Thyroid gland (tissue), 4 donors: ENCODE measurements around the gene TEX35. TPM values are rescaled to one million over a fixed set of nuclear protein-coding genes. Genes with fewer than 3 reads are reported as not detected.

Experiments
- DNase-seq, 2 donors: peaks; one replicate each; pipeline ENCODE4 v3.0.0-alpha.2; 2019
- H3K27ac ChIP-seq, 3 donors: fragments of 200-600 bp; sonication (generic); 1 replicate in 2 of 3; 2 replicates in 1 of 3; pipeline ENCODE4 v1.5.1; 2016 to 2019; ENCODE audit warnings: mild to moderate bottlenecking in 1 of 3, moderate library complexity in 1 of 3
- H3K27me3 ChIP-seq: fragments of 200-600 bp; sonication (generic); one replicate; pipeline ENCODE4 v1.5.1; 2019
- H3K36me3 ChIP-seq, 2 donors: fragments of 200-600 bp; sonication (generic); one replicate each; pipeline ENCODE4 v1.5.1; 2016 to 2019
- H3K4me1 ChIP-seq, 2 donors: fragments of 200-600 bp; sonication (generic); one replicate each; pipeline ENCODE4 v1.5.1; 2017 to 2019
- H3K4me3 ChIP-seq, 3 donors: fragments of 200-600 bp; sonication (generic); replicated peaks in 1 of 3; 1 replicate in 2 of 3; 2 replicates in 1 of 3; pipeline ENCODE4 v1.5.1; 2016; ENCODE audit warnings: mild to moderate bottlenecking in 1 of 3
- H3K9me3 ChIP-seq: fragments of 200-600 bp; sonication (generic); one replicate; pipeline ENCODE4 v1.5.1; 2017
- POLR2A ChIP-seq, 2 donors: fragments of 450-650 bp; IDR thresholded peaks; one replicate each; pipeline ENCODE4 v1.6.1; 2017; ENCODE audit warnings: antibody characterized with exemption in 2 of 2, mild to moderate bottlenecking in 2 of 2, moderate library complexity in 1 of 2
- WGBS, 2 donors: methylation state at CpG; one replicate each; pipeline ENCODE4 v1.1.5; 2017; 5-methylcytosine and 5-hydroxymethylcytosine counted together
- intact Hi-C: fragments of 100-400 bp; cut with DNase I; formaldehyde crosslinking; loops from one replicate; pipeline ENCODE4 v1.15.1; 2023
- total RNA-seq, 4 donors: library from RNA; depleted of rRNA; stranded (reverse); fragments of >200 nt; gene quantifications; one replicate each; pipeline ENCODE4 v1.2.3, GENCODE V29; 2016
- TF ChIP-seq, protein P1 (sequence below), 6 experiments: fragments of 200-600 bp in 3 of 6; fragments of 450-650 bp in 3 of 6; sonication (generic) in 3 of 6; IDR thresholded peaks; one replicate each; pipeline ENCODE4 v1.5.1; 2016 to 2019; ENCODE audit warnings: antibody characterized with exemption in 6 of 6, mild to moderate bottlenecking in 2 of 6, inconsistent platforms in 1 of 6, moderate library complexity in 1 of 6

TEX35 gene
- total RNA-seq, 4 donors from 2014 or later: not detected

DNA sequence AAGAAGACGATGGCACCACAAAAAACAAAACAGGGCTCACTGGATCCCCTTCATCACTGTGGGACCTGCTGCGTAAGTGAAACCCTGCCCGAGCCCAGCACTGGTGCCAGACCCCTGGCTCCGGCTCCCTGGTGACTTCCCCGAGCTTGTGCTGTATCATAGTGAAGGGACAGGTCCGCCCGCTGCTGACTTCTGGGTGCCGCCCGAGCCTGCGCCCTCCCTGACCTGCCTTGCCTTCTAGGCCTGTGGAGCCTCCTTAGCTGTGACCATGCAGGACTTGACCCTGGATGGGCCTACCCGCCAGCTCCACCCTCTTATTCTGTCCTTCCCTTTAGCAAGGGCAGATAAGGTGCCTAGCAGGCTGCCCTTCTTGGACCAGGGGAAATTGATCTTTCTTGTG is 7.9 kb downstream of the TEX35 start:
- 97 to 98% methylated on average over 10 to 11 of the region's 11 CpGs for WGBS, 2 donors
- H3K27me3 ChIP-seq: no peaks in the 10 kb centered on the region
- intact Hi-C loops: no loop called here
- DNase-seq: no peak
- H3K4me1 ChIP-seq: no peaks in the 10 kb centered on the region
- no peaks in the 10 kb centered on the region for H3K9me3 ChIP-seq
- H3K36me3 ChIP-seq: no peaks in the 10 kb centered on the region
- H3K27ac ChIP-seq: no peak overlapping the region
- TF ChIP-seq, protein P1, sequence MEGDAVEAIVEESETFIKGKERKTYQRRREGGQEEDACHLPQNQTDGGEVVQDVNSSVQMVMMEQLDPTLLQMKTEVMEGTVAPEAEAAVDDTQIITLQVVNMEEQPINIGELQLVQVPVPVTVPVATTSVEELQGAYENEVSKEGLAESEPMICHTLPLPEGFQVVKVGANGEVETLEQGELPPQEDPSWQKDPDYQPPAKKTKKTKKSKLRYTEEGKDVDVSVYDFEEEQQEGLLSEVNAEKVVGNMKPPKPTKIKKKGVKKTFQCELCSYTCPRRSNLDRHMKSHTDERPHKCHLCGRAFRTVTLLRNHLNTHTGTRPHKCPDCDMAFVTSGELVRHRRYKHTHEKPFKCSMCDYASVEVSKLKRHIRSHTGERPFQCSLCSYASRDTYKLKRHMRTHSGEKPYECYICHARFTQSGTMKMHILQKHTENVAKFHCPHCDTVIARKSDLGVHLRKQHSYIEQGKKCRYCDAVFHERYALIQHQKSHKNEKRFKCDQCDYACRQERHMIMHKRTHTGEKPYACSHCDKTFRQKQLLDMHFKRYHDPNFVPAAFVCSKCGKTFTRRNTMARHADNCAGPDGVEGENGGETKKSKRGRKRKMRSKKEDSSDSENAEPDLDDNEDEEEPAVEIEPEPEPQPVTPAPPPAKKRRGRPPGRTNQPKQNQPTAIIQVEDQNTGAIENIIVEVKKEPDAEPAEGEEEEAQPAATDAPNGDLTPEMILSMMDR (IDR thresholded peaks at IDR 0.05): no peak
- TF ChIP-seq POLR2A (IDR thresholded peaks at IDR 0.05): no peak
- no peak overlapping the region for H3K4me3 ChIP-seq

DNA sequence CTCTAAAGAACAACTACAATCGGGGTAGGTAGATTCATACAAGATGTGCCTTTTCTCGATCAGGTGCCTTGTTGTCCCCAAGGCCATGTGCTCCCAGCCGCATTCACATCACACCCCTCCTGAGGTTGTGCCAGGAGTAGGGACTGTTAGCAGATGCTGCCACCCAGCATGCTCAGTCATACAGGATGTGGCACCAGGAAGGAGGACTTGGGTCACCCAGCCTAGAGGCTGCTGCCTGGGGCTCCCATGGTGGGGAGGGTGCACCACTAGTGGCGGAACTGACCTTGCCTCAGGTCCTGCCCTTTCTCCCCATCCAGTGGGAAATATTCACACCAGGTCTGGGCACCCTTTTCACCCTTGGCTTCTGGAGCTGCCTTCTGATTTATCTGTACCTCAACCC is 8.3 kb downstream of the TEX35 start:
- 92% methylated on average over 4 of the region's 4 CpGs for WGBS, 2 donors
- no peak overlapping the region for H3K4me3 ChIP-seq
- DNase-seq: no peak
- no peaks in the 10 kb centered on the region for H3K27me3 ChIP-seq
- H3K9me3 ChIP-seq: no peaks in the 10 kb centered on the region
- no peak overlapping the region for H3K27ac ChIP-seq
- TF ChIP-seq POLR2A (IDR thresholded peaks at IDR 0.05): no peak
- TF ChIP-seq, protein P1 (IDR thresholded peaks at IDR 0.05): no peak
- intact Hi-C loops: no loop called here
- no peaks in the 10 kb centered on the region for H3K4me1 ChIP-seq
- H3K36me3 ChIP-seq: no peaks in the 10 kb centered on the region

DNA sequence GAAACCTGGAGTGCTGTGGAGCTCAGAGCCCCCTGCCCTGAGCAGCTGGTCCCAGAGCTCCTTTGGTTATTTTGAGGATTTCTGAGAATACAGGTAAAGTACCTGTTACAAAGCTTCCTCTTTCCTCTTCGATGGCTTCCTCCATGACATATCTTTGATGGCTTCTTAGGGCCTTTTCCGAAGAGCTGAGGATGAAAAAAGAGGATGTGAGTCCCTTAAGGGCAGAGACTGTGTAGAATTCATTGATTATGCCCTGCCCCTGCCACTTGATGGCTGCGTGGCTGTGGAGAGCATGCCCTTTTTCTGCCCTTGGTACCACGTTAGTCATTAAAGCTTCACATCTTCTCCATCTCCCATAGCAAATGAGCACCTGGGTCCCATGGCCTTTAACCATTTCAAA is 14.2 kb downstream of the TEX35 start:
- H3K27ac ChIP-seq: no peak overlapping the region
- H3K4me1 ChIP-seq: peaks cover 0 to 4% of the 10 kb centered on the region in 2 donors
- H3K27me3 ChIP-seq: no peaks in the 10 kb centered on the region
- intact Hi-C loops: no loop called here
- DNase-seq: no peak
- WGBS, 2 donors: 88 to 95% methylated on average over 4 of the region's 4 CpGs
- TF ChIP-seq POLR2A (IDR thresholded peaks at IDR 0.05): no peak
- TF ChIP-seq, protein P1 (IDR thresholded peaks at IDR 0.05): no peak
- no peaks in the 10 kb centered on the region for H3K36me3 ChIP-seq
- no peak overlapping the region for H3K4me3 ChIP-seq
- H3K9me3 ChIP-seq: no peaks in the 10 kb centered on the region

DNA sequence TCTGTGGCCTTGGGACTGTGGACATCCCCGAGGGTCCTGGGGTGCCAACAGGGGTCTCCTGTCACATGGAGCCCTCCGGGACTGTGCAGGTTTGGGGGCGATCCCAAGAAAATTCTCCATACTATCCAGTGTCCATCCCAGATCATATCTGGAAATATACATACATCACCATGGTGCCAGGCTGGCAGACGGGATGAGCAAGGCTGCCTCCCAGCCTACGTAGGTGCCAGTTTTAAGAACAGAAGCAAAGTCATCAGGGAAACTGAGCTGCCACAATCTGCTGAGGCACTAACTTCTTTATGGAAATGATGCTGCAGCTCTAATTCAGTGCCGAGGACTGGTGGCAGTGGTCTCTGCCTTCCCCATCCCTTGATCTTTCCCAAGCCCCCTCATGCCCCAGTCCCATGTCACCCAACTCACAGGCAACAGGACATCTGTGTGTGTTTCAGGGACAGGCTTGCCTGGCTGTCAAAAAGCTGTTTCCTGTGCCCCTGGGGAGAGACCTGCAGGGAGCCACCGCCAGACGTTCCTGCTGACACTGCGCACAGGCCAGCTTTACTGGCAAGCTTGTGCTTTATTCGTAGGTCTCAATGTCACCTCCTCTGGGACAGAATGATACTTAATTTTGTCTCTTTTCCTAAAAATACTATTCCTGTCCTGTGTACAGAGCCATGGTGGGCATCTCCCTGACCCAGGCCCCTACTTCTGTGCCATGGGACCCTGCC is 15.5 kb downstream of the TEX35 start:
- no peaks in the 10 kb centered on the region for H3K27me3 ChIP-seq
- DNase-seq: no peak
- 80 to 89% methylated on average over 7 to 8 of the region's 10 CpGs for WGBS, 2 donors
- intact Hi-C loops: no loop called here
- peaks cover 0 to 4% of the 10 kb centered on the region in 2 donors for H3K4me1 ChIP-seq
- H3K4me3 ChIP-seq: no peak overlapping the region
- no peaks in the 10 kb centered on the region for H3K9me3 ChIP-seq
- no peak for TF ChIP-seq POLR2A (IDR thresholded peaks at IDR 0.05)
- TF ChIP-seq, protein P1 (IDR thresholded peaks at IDR 0.05): no peak
- no peaks in the 10 kb centered on the region for H3K36me3 ChIP-seq
- H3K27ac ChIP-seq: no peak overlapping the region

DNA sequence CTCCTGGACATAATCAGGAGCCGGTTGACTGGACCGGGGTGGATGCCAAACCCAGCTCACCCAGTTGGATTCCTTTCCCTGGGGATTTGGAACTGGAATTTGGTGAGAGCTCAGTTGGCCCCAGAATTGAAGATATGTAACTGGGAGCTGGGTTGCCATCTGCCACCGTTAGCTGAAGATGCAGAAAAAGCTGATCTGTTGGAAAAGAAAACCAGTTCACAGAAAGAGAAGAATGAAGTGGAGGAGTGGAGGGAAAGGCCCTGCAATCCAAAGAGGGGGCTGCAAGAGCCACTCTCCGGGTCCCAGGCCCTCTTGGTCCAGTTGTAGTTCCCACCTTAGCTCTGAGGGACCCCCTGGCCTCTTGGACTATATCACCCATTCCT is 16.0 kb downstream of the TEX35 start:
- no peak for DNase-seq
- TF ChIP-seq, protein P1 (IDR thresholded peaks at IDR 0.05): no peak
- TF ChIP-seq POLR2A (IDR thresholded peaks at IDR 0.05): no peak
- 77 to 85% methylated on average over 4 of the region's 4 CpGs for WGBS, 2 donors
- Histone ChIP-seq H3K27ac (no peak overlapping the region), H3K9me3 (no peaks in the 10 kb centered on the region), H3K4me1 (peaks cover 0 to 4% of the 10 kb centered on the region in 2 donors), H3K27me3 (no peaks in the 10 kb centered on the region), H3K4me3 (no peak overlapping the region), H3K36me3 (no peaks in the 10 kb centered on the region)
- intact Hi-C loops: no loop called here
